NB4 (cell line): Measurements from ENCODE around the gene SCFD1.
A peak's percentile ranks its signal among the peaks of the same experiment; 100 is the strongest.
"Not testable (repeated sequence)": the region's sequence is repeated elsewhere in the genome, so short reads cannot be mapped to it uniquely, and the experiment has no call there.

ENCODE experiments used
- DNase-seq: peaks from one replicate; pipeline ENCODE4 v3.0.0; 2010; ENCODE audit warnings: low read depth
- H3K4me3 ChIP-seq: one replicate; pipeline ENCODE4 v1.5.1; 2011; ENCODE audit warnings: mild to moderate bottlenecking, low read depth, low read length, moderate library complexity
- MYC ChIP-seq: IDR thresholded peaks from 2 replicates; pipeline ENCODE4 v1.6.1; 2011; ENCODE audit warnings: low read depth, low read length
- POLR2A ChIP-seq: IDR thresholded peaks from 2 replicates; pipeline ENCODE4 v1.6.1; 2011; ENCODE audit warnings: mild to moderate bottlenecking; ENCODE audit not compliant: insufficient read length; ENCODE audit errors: extremely low read depth
- TF ChIP-seq, protein P1 (sequence below): IDR thresholded peaks from 2 replicates; pipeline ENCODE4 v1.6.1; 2011; ENCODE audit warnings: low read depth, low read length
- TF ChIP-seq, protein P2 (sequence below): IDR thresholded peaks from one replicate; pipeline ENCODE4 v1.5.1; 2012; ENCODE audit warnings: low read depth, low read length

Gene SCFD1, protein sequence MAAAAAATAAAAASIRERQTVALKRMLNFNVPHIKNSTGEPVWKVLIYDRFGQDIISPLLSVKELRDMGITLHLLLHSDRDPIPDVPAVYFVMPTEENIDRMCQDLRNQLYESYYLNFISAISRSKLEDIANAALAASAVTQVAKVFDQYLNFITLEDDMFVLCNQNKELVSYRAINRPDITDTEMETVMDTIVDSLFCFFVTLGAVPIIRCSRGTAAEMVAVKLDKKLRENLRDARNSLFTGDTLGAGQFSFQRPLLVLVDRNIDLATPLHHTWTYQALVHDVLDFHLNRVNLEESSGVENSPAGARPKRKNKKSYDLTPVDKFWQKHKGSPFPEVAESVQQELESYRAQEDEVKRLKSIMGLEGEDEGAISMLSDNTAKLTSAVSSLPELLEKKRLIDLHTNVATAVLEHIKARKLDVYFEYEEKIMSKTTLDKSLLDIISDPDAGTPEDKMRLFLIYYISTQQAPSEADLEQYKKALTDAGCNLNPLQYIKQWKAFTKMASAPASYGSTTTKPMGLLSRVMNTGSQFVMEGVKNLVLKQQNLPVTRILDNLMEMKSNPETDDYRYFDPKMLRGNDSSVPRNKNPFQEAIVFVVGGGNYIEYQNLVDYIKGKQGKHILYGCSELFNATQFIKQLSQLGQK

DNA sequence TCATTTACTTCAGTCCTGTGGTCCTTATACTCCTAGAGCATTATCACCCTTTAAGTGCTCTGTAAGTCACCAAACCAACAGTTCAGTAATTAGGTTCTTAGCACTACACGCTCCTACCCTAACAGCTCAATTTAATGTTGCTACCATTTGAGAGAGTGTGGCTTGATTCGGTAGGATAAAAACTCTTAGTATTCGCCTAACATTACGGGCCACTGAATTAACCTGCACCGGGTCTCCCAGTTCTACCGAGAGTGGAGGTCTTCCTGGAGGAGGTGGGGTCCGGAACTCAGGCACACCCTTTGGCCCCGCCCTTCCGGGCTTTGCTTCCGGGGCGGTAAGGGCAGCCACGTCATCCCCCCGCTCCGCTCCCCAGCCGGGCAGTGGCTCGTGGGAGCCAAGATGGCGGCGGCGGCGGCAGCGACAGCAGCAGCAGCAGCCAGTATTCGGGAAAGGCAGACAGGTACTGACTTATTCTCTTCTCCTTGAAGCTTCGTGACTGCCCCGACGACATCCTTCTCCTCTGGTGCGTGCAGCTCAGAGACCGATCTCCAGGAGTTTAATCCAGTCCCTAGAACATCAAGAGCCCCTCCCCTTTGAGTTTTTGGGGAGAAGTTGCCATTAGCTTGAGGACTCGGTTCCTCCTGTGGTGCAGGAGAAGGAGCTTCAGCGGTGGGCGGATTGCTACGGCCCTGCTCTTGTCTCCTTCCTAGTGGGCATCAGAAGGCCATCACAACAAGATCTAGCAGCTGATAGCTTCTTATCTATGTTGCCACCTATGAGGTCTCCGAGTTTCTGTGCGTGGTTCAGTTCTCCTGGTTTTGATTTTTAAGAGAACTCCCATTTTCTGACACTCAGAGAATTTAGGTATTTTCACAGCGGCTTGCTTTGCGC, at the start of gene SCFD1:
SCFD1 (plus strand) TSS at position 380 of the 891 bp plus-strand sequence; CDS start at position 400, 20 bp downstream.
- TF ChIP-seq, protein P1, sequence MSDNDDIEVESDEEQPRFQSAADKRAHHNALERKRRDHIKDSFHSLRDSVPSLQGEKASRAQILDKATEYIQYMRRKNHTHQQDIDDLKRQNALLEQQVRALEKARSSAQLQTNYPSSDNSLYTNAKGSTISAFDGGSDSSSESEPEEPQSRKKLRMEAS = peak; percentile 71
- TF ChIP-seq, protein P2, sequence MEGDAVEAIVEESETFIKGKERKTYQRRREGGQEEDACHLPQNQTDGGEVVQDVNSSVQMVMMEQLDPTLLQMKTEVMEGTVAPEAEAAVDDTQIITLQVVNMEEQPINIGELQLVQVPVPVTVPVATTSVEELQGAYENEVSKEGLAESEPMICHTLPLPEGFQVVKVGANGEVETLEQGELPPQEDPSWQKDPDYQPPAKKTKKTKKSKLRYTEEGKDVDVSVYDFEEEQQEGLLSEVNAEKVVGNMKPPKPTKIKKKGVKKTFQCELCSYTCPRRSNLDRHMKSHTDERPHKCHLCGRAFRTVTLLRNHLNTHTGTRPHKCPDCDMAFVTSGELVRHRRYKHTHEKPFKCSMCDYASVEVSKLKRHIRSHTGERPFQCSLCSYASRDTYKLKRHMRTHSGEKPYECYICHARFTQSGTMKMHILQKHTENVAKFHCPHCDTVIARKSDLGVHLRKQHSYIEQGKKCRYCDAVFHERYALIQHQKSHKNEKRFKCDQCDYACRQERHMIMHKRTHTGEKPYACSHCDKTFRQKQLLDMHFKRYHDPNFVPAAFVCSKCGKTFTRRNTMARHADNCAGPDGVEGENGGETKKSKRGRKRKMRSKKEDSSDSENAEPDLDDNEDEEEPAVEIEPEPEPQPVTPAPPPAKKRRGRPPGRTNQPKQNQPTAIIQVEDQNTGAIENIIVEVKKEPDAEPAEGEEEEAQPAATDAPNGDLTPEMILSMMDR = no peak
- TF ChIP-seq POLR2A = peak; percentile 92
- peak; percentile 68; the same call in 1 of the 2 replicates for TF ChIP-seq MYC
- peak; percentile 94 for DNase-seq
- peak within 1 kb of the TSS; percentile 94 for H3K4me3 ChIP-seq

DNA sequence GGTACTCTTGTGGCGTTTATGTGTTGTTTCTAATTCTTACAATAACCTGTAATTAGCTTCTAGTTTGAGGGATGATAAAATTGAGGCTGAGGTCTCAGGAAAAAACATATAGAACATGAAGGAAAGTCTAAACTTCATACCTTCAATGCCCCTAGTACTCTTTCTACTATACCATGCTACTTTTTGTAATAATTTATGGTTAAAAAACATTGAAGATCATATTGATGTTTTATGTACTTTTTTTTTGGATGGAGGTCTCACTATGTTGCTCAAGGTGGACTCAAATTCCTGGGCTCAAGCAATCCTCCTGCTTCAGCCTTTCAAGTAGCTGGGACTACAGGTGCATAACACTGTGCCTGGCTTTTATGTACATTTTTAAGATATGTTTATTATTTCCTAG, 49.3 kb upstream of the SCFD1 start:
- TF ChIP-seq, protein P1 = no peak
- TF ChIP-seq, protein P2 = no peak
- no peak for TF ChIP-seq POLR2A
- TF ChIP-seq MYC = no peak
- DNase-seq = no peak
- H3K4me3 ChIP-seq = no peak overlapping the region

DNA sequence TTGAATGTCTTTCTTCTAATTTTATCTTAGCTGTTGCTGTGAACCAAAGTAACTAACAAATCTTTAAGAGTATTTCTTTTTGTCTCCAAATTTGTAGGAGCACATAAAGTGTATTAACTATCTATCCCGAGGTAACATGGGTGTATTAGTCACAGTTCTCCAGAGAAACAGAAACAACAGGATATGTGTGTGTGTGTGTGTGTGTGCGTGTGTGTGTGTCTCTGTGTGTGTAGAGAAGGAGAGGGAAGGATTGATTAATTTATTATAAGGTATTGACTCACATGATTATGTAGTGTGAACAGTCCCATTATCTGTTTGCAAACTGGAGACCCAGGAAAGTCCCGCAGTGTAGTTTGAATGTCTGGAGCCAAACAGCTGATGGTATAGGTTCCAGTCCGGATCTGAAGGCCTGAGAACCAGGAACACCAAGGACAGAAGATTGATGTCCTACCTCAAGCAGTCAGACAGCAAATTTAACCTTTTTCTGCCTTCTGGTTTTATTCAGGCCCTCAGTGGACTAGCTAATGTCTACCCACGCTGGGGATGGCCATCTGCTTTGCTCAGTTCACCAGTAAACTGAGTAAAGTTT, 48.8 kb upstream of the SCFD1 start:
- DNase-seq = no peak
- no peak overlapping the region for H3K4me3 ChIP-seq
- TF ChIP-seq, protein P1 = no peak
- TF ChIP-seq, protein P2 = no peak
- no peak for TF ChIP-seq MYC
- TF ChIP-seq POLR2A = no peak

DNA sequence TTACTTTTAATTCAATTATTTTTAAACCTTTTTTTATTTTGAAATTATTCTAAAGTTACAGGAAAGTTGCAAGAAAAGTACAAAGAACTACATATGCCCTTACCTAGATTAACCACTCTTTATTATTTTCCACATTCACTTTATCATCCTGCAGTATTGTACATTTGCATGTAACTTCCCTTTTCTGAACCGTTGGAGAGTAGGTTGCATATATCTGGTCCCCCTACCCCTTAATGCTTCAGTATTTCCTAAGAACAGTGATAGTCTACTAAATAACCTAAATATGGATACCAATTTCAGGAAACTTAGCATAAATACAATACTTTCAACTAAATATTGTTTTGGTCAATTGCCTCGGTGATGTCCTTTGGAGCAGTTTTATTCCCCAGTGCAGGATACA, 48.2 kb upstream of the SCFD1 start:
- no peak overlapping the region for H3K4me3 ChIP-seq
- TF ChIP-seq, protein P1 = no peak
- TF ChIP-seq, protein P2 = no peak
- no peak for TF ChIP-seq POLR2A
- TF ChIP-seq MYC = no peak
- DNase-seq = peak; percentile 49

DNA sequence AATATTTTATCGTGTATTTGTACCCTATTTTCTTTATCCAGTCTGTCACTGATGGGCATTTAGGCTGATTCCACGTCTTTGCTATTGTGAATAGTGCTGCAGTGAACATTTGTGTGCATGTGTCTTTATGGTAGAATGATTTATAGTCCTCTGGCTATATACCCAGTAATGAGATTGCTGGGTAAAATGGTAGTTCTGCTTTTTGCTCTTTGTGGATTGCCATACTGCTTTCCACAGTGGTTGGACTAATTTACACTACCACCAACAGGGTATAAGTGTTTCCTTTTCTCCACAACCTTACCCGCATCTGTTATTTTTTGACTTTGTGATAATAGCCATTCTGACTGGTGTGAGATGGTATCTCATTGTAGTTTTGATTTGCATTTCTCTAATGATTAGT, 47.3 kb upstream of the SCFD1 start:
- DNase-seq = peak; percentile 18
- not testable (repeated sequence) for H3K4me3 ChIP-seq

DNA sequence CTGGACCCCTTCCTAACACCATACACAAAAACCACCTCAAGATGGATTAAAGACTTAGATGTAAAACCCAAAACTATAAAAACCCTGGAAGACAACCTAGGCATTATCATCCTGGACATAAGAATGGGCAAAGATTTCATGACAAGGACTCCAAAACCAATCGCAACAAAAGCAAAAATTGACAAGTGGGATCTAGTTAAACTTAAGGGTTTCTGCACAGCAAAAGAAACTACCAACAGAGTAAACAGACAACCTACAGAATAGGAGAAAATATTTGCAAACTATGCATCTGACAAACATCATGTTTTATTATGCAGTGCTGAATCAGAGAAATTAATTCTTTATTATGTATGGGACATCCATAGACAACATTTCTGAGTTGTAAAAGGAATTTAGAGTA, 45.8 kb upstream of the SCFD1 start:
- DNase-seq, H3K4me3 ChIP-seq: not testable (repeated sequence)
